Nephron (organoid): Measurements from ENCODE around the gene SLC35B1.

Experiments used
- H3K27ac Mint-ChIP-seq, 3 experiments: 2 replicates each; pipeline ENCODE4 v1.8.0; 2020; ENCODE audit warnings: mixed read lengths in 3 of 3, mild to moderate bottlenecking in 2 of 3, moderate library complexity in 1 of 3
- H3K27me3 Mint-ChIP-seq: 2 replicates; pipeline ENCODE4 v1.8.0; 2021; ENCODE audit warnings: low read depth, mild to moderate bottlenecking, moderate library complexity, mixed read lengths
- H3K36me3 Mint-ChIP-seq: 2 replicates; pipeline ENCODE4 v1.8.0; 2020; ENCODE audit warnings: low read depth, mixed read lengths
- H3K4me1 Mint-ChIP-seq: 2 replicates; pipeline ENCODE4 v1.8.0; 2020; ENCODE audit warnings: mixed read lengths
- H3K4me3 Mint-ChIP-seq, 3 experiments: 2 replicates each; pipeline ENCODE4 v1.8.0; 2020; ENCODE audit warnings: mild to moderate bottlenecking in 3 of 3, mixed read lengths in 3 of 3, moderate library complexity in 2 of 3
- H3K9me3 Mint-ChIP-seq: 2 replicates; pipeline ENCODE4 v1.8.0; 2020; ENCODE audit warnings: mixed read lengths
- TF ChIP-seq, protein P1 (sequence below), 3 experiments: fragments of 200-600 bp; sonication (generic); IDR thresholded peaks; one replicate each; pipeline ENCODE4 v1.5.0; 2021; ENCODE audit warnings: antibody characterized with exemption in 3 of 3; ENCODE audit not compliant: unreplicated experiment in 3 of 3

The SLC35B1 gene

DNA sequence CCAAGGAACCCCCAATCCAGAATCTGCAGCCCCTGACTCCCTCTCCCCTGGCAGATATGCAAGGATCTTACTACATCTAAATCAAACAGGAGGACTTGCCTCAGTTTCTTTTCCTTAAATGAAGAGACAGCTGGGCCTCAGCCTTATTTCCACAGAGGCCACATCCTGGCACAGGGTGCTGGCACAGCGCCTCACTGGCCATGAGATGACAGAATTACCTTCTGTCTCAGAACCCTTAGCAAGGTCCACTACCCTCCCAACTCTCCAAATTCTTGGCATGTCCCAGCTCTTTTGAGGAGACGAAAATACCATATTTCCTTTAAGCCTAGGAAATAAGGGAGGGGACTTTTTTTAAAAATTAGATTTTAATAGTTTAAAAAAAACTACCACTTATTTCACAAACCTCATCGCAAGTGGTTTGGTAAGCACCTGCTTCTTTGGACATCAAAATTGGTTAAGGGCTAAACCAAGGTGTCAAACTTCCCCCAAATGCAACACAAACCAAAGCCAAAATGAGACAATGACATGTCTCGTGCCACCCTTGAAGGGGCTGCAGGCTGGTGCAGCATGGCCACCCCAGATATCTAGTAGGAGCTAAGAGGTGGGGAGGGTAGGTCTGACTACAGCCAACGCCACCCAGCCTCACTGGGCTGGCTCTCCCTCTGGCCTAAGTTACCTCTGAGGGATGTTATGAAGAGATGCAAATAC lies 30.8 kb upstream of the SLC35B1 start:
- Mint-ChIP-seq H3K27me3 (no peaks in the 10 kb centered on the region), H3K4me3 (no peak overlapping the region), H3K4me1 (peaks cover 41% of the 10 kb centered on the region), H3K36me3 (no peaks in the 10 kb centered on the region), H3K27ac (no peak overlapping the region), H3K9me3 (no peaks in the 10 kb centered on the region)
- TF ChIP-seq, protein P1, sequence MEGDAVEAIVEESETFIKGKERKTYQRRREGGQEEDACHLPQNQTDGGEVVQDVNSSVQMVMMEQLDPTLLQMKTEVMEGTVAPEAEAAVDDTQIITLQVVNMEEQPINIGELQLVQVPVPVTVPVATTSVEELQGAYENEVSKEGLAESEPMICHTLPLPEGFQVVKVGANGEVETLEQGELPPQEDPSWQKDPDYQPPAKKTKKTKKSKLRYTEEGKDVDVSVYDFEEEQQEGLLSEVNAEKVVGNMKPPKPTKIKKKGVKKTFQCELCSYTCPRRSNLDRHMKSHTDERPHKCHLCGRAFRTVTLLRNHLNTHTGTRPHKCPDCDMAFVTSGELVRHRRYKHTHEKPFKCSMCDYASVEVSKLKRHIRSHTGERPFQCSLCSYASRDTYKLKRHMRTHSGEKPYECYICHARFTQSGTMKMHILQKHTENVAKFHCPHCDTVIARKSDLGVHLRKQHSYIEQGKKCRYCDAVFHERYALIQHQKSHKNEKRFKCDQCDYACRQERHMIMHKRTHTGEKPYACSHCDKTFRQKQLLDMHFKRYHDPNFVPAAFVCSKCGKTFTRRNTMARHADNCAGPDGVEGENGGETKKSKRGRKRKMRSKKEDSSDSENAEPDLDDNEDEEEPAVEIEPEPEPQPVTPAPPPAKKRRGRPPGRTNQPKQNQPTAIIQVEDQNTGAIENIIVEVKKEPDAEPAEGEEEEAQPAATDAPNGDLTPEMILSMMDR (IDR thresholded peaks at IDR 0.05; ENCODE audit: unreplicated experiment in 3 of 3): no peak

DNA sequence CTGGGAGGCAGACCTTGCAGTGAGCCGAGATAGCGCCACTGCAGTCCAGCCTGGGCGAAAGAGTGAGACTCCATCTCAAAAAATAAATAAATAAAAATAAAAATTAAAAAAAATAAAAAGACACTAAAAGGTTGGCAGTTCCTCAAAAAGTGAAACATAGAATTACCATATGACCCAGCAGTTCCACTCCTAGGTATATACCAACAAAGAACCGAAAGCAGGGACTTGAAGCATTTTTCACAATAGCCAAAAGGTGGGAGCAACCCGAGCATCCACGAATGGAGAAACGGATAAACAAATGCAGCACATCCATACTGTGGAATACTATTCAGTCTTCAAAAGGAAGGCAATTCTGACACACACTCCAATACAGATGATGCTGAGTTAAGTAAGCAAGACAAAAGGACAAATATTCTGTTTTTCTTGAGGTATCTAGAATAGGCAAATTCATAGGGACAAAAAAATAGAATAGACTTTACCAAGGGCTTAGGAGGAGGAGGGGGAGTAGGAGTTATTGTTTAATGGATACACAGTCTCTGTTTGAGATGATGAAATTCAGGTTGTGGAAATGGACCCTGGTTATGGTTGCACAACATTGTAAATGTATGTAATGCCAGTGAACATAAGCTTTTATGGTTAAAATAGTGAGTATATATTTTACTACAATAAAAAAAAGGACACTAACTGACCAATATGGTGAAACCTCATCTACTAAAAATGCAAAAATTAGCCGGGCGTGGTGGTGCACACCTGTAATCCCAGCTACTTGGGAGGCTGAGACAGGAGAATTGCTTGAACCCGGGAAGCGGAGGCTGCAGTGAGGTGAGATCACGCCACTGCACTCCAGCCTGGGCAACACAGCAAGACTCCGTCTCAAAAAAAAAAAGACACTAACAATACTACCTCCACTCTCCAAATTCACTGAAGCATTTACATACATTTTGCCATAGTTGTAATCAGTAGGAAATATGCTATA lies 27.0 kb upstream of the SLC35B1 start:
- Mint-ChIP-seq H3K36me3 (peaks cover 10% of the 10 kb centered on the region), H3K27me3 (no peaks in the 10 kb centered on the region), H3K4me3 (no peak overlapping the region), H3K4me1 (peaks cover 36% of the 10 kb centered on the region), H3K27ac (no peak overlapping the region), H3K9me3 (no peaks in the 10 kb centered on the region)
- TF ChIP-seq, protein P1 (IDR thresholded peaks at IDR 0.05; ENCODE audit: unreplicated experiment in 3 of 3): no peak

DNA sequence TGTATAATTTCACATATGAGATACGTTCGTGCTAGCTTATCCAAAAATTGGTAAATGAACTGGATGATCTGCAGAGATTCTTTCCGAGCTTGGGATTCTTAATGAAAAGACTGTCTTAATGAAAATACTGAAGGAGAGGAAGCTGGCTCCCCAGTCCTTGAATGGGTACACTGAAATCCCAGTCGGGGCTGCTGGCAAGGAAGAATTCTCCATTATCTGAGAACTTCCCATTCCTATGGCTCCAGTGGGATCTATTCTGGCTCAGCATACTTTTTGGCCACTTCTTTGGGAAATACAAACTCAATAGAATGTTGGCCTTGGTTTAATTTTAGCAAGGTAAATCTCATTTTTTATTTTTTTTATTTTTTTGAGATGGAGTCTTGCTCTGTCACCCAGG lies 23.7 kb upstream of the SLC35B1 start:
- H3K27ac Mint-ChIP-seq: peak overlapping the region in 2 of 3 experiments; percentile 64 to 84
- H3K27me3 Mint-ChIP-seq: no peaks in the 10 kb centered on the region
- no peak overlapping the region for H3K4me3 Mint-ChIP-seq
- H3K4me1 Mint-ChIP-seq: peaks cover 54% of the 10 kb centered on the region
- TF ChIP-seq, protein P1 (IDR thresholded peaks at IDR 0.05; ENCODE audit: unreplicated experiment in 3 of 3): no peak
- H3K36me3 Mint-ChIP-seq: peaks cover 10% of the 10 kb centered on the region
- no peaks in the 10 kb centered on the region for H3K9me3 Mint-ChIP-seq

DNA sequence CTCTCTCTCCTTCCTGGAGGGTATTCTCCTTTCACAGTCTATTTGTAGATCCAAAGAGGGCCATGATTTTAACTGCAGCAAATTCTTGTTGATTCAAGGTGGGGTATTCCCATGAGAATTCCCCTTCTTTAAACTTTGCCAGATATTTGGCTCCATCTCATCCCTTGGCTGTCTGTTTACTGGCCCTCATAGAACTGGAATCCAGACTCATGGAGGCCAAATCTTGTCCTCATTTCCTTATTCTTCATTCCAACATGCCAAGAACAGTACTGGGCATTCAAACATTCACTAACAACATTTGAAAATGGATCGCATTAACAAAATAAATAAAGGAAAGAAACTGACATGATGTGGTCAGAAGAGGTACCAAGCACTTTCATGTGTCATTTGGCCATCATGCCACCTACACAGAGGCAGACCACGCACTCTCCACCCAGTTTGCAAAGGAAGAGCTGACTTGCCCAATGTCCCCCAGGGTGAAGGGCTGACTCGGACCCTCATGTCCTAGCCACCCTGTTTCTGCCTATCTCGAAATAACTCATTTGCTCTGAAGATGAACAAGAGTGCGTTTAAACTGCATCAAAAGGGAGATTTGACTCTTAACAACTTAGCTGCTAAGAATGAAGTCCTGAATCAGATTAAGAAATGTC lies 23.1 kb upstream of the SLC35B1 start:
- H3K9me3 Mint-ChIP-seq: no peaks in the 10 kb centered on the region
- H3K4me1 Mint-ChIP-seq: peaks cover 54% of the 10 kb centered on the region
- H3K27me3 Mint-ChIP-seq: no peaks in the 10 kb centered on the region
- peaks cover 11% of the 10 kb centered on the region for H3K36me3 Mint-ChIP-seq
- no peak overlapping the region for H3K4me3 Mint-ChIP-seq
- TF ChIP-seq, protein P1 (IDR thresholded peaks at IDR 0.05; ENCODE audit: unreplicated experiment in 3 of 3): no peak
- peak overlapping the region in 2 of 3 experiments; percentile 64 to 84 for H3K27ac Mint-ChIP-seq

DNA sequence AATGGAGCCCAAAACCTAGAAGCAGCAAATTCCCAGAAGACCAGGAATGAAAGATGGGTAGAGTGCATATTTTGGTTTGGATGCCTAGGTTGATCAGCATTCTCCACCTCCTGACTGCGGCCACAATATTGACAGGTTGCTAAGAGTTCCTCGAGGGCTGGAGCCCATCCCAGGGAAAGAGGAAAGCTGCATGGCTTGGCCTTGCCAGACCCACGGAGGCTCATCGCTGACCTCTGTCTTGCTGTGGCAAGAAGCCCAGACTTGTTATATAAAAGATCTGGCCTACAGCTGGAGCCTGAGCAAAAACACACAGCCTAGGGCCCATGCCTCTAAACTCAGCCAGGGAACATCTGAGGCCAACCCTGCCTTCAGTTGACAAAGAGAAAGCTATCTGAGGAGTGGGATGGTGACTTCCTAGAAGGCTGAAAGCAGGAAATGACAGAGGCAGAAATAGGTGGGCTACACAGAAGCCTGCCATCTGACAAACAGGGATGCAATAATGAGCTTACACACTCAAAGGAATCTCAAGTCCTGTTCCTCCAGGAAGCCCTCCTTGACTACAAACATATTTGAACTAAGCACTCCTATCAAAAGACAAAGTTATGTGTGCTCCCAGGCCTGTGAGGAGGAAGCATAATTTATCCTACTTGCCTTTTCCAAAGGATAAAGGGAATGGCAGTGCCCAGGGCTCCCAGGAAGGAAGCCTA lies 22.5 kb upstream of the SLC35B1 start:
- Mint-ChIP-seq H3K9me3 (peaks cover 4% of the 10 kb centered on the region), H3K27me3 (no peaks in the 10 kb centered on the region)

More for the DNA sequence above, 22.5 kb upstream of the SLC35B1 start:
- H3K4me1 Mint-ChIP-seq: peaks cover 59% of the 10 kb centered on the region
- H3K4me3 Mint-ChIP-seq: peak overlapping the region in 1 of 3 experiments; percentile 54
- H3K36me3 Mint-ChIP-seq: peaks cover 18% of the 10 kb centered on the region
- TF ChIP-seq, protein P1 (IDR thresholded peaks at IDR 0.05; ENCODE audit: unreplicated experiment in 3 of 3): no peak
- peak overlapping the region in 2 of 3 experiments; percentile 84 to 93 for H3K27ac Mint-ChIP-seq
